Right lobe of liver (tissue), 6 donors: ENCODE data around the gene LRRTM4. TPM values are rescaled to one million over a fixed set of nuclear protein-coding genes. Genes with fewer than 3 reads are reported as not detected.
A peak's percentile ranks its signal among the peaks of the same experiment; 100 is the strongest.

Experiments
- ATAC-seq, 4 donors: fragments of 200-7000 bp; cut with Tn5 transposase; one replicate each; pipeline ENCODE4 v1.9.1; 2020; ENCODE audit warnings: mild to moderate bottlenecking in 4 of 4, moderate library complexity in 4 of 4
- DNase-seq, 3 donors: peaks; one replicate each; pipeline ENCODE4 v3.0.0-alpha.2; 2020
- H3K27ac ChIP-seq, 3 donors: fragments of 200-600 bp; one replicate each; pipeline ENCODE4 v1.8.0; 2022
- H3K27me3 ChIP-seq, 2 donors: fragments of 200-600 bp; one replicate each; pipeline ENCODE4 v1.8.0; 2022
- H3K36me3 ChIP-seq, 4 donors: fragments of 200-600 bp; sonication (generic) in 1 of 4; one replicate each; pipeline versions ENCODE4 v1.5.1 to v1.8.0; 2017 to 2022; ENCODE audit warnings: control low read depth in 1 of 4
- H3K4me1 ChIP-seq, 4 donors: fragments of 200-600 bp; sonication (generic) in 1 of 4; one replicate each; pipeline versions ENCODE4 v1.5.1 to v1.8.0; 2017 to 2022; ENCODE audit warnings: control low read depth in 1 of 4
- H3K4me3 ChIP-seq, 3 donors: fragments of 200-600 bp; one replicate each; pipeline ENCODE4 v1.8.0; 2022
- H3K9me3 ChIP-seq, 4 donors: fragments of 200-600 bp; sonication (generic) in 1 of 4; one replicate each; pipeline versions ENCODE4 v1.5.1 to v1.8.0; 2017 to 2022; ENCODE audit warnings: control low read depth in 1 of 4
- POLR2A ChIP-seq: fragments of 450-650 bp; IDR thresholded peaks from one replicate; pipeline ENCODE4 v1.6.1; 2017; ENCODE audit warnings: antibody characterized with exemption, mild to moderate bottlenecking
- WGBS: methylation state at CpG from one replicate; pipeline ENCODE4 v1.1.6; 2018; ENCODE audit warnings: low coverage, low lambda C conversion rate; ENCODE audit not compliant: insufficient coverage; ENCODE audit errors: missing lambda C conversion rate; 5-methylcytosine and 5-hydroxymethylcytosine counted together
- intact Hi-C, 2 donors: fragments of 100-400 bp; cut with DNase I; formaldehyde crosslinking; loops; one replicate each; pipeline versions ENCODE4 v1.11.2 to v1.14.1; 2022
- total RNA-seq, 6 experiments: library from RNA; depleted of rRNA in 2 of 6; stranded (reverse); fragments of >200 nt in 2 of 6; fragmentation: NEBNext Ultra II Directional in 3 of 6; extraction: Animal tissue kit (Norgen Biotek cat#: 25700) in 3 of 6; gene quantifications; one replicate each; pipeline versions ENCODE4 v1.1.0 to v1.2.4, GENCODE V29; 2016 to 2023
- TF ChIP-seq, protein P1 (sequence below), 4 donors: fragments of 200-600 bp in 3 of 4; fragments of 450-650 bp in 1 of 4; IDR thresholded peaks; one replicate each; pipeline versions ENCODE4 v1.5.1 to v1.8.0; 2016 to 2022; ENCODE audit warnings: antibody characterized with exemption in 4 of 4, mild to moderate bottlenecking in 2 of 4
- donor health status: DM: no; HTN: yes; CAD: no.
- donor health status: DM: no; HTN: no; CAD: no.
- donor health status: DM: no; HTN: no; CAD: no.
- donor health status: DM: no; HTN: yes; CAD: no.
- donor health status: DM: no; HTN: yes; CAD: no.

LRRTM4 gene
- total RNA-seq, 6 experiments from 2014 or later: 0.09 to 0.10 (median 0.09) TPM; not detected in 3

DNA sequence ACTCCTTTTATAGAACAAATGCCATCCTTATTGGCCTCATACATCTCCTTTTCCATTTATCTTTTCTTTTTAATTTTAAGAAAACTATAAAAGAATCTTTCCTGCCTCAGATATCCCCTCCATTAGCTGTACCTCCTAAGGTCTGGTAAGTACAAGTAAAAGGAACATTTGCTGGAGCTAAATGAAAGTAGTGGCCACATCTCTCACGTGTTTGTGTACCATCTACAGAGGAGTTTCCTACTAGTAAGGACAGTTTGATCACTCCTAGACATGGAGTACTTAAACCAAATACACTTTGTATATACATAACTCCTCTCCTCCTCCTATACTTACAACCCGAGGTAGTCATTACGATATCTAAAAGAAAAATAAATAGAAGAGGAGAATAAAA, 504.8 kb downstream of the LRRTM4 start:
- Histone ChIP-seq H3K27me3 (no peaks in the 10 kb centered on the region), H3K4me1 (peaks cover 0 to 12% (median 3%) of the 10 kb centered on the region in 4 donors), H3K9me3 (no peaks in the 10 kb centered on the region), H3K27ac (no peak overlapping the region), H3K36me3 (no peaks in the 10 kb centered on the region), H3K4me3 (no peak overlapping the region)
- WGBS: 35% methylated on average over 3 of the region's 3 CpGs
- ATAC-seq (peak in 1 of 4 donors; percentile 33), DNase-seq (no peak)
- TF ChIP-seq POLR2A: no peak
- TF ChIP-seq, protein P1, sequence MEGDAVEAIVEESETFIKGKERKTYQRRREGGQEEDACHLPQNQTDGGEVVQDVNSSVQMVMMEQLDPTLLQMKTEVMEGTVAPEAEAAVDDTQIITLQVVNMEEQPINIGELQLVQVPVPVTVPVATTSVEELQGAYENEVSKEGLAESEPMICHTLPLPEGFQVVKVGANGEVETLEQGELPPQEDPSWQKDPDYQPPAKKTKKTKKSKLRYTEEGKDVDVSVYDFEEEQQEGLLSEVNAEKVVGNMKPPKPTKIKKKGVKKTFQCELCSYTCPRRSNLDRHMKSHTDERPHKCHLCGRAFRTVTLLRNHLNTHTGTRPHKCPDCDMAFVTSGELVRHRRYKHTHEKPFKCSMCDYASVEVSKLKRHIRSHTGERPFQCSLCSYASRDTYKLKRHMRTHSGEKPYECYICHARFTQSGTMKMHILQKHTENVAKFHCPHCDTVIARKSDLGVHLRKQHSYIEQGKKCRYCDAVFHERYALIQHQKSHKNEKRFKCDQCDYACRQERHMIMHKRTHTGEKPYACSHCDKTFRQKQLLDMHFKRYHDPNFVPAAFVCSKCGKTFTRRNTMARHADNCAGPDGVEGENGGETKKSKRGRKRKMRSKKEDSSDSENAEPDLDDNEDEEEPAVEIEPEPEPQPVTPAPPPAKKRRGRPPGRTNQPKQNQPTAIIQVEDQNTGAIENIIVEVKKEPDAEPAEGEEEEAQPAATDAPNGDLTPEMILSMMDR (IDR thresholded peaks at IDR 0.05): no peak
- intact Hi-C loops: no loop called here

DNA sequence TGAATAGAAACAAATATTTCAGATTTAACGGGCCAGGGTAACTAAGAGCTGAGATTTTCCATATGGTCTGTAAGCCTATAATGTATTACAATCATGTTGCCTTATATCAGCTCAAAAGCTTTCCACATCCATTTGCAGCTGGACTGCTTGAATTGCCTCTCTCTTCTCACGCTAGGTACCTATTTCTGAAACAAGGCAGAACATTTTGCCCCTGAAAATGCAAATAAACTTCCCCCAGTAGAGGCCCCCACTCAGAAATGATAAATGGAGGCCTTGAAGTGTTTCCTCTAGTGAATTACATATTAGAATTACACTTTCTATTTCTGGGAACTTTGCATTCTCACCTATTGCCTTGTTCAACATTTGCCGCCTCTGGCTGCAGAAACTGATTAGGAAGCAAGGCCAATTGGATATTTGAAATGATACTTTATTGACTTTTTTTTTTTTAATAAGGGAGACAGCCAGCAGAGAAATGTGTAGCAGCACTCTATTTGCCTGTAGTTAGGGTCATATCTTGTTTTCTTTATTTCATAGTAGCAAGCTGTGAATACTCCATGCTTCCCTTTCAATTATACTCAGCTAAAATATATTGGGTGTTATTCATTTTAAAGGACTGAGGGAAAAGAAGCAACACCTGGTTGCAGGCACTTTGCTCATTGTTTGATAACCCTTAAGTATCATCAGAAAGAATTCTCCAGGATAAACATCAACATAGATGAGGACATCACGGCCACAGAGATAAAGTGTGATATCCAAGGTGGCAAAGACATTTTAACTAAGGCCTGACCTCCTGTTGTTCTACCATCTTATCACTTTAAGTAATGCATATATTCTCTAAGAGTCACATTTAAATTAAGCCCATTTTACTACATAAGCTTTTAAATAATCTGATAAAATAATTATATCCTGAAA, 505.5 kb downstream of the LRRTM4 start:
- TF ChIP-seq POLR2A: no peak
- TF ChIP-seq, protein P1 (IDR thresholded peaks at IDR 0.05): no peak
- DNase-seq (no peak), ATAC-seq (no peak)
- no peak overlapping the region for H3K4me3 ChIP-seq
- 65% methylated on average over 4 of the region's 4 CpGs for whole genome bisulfite sequencing
- H3K4me1 ChIP-seq: peaks cover 0 to 12% (median 3%) of the 10 kb centered on the region in 4 donors
- no peaks in the 10 kb centered on the region for H3K36me3 ChIP-seq
- no peaks in the 10 kb centered on the region for H3K9me3 ChIP-seq
- no peaks in the 10 kb centered on the region for H3K27me3 ChIP-seq
- intact Hi-C loops: no loop called here
- H3K27ac ChIP-seq: no peak overlapping the region

DNA sequence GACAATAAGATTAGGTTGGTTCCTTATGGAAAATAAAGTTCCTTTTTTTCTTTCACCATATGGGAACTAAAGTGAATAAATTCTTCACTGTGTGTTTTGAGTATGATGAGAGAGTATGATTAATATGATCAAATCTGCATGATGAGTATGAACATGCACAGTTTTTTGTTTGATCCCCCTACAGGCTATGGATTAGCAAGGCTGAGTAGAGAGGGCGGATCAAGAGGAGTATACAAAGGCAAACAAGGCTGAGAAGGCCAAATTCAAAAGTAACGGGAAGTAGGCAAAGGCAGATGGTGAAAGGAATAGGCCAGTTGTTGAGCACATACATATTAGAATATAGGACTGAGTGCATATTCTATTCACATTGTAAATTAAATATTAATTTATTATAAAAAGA, 508.2 kb downstream of the LRRTM4 start:
- no peak overlapping the region for H3K4me3 ChIP-seq
- no peak for TF ChIP-seq POLR2A
- TF ChIP-seq, protein P1 (IDR thresholded peaks at IDR 0.05): no peak
- peak overlapping the region in 1 of 3 donors; percentile 13 for H3K27ac ChIP-seq
- 82% methylated on average over 2 of the region's 2 CpGs for WGBS
- H3K9me3 ChIP-seq: no peaks in the 10 kb centered on the region
- no peak for DNase-seq
- H3K4me1 ChIP-seq: peaks cover 0 to 12% (median 3%) of the 10 kb centered on the region in 4 donors
- peak in 1 of 4 donors; percentile 13 for ATAC-seq
- no peaks in the 10 kb centered on the region for H3K36me3 ChIP-seq
- intact Hi-C loops: no loop called here
- H3K27me3 ChIP-seq: no peaks in the 10 kb centered on the region

DNA sequence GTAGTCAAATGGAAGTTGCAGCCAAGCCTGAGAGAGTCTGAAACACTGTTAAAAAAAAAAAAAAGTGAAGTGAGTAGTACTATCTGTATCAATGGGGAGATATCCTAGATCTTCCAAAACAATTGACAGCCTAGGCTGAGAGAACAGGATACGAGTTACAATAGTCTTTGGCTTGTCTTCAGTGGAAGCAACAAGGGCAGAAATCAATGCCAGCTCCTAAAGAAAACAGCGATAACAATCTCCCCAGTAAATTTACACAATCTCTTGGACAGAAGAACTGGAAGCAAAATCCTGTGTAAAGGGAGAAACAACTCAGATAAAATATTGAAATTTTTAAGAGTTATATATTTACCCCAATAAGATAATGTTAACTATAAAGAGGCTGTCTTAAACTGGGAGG, 508.7 kb downstream of the LRRTM4 start:
- H3K36me3 ChIP-seq: no peaks in the 10 kb centered on the region
- no peak for TF ChIP-seq POLR2A
- TF ChIP-seq, protein P1 (IDR thresholded peaks at IDR 0.05): no peak
- H3K4me3 ChIP-seq: no peak overlapping the region
- ATAC-seq: peak; percentile 90 to 94 (median 90)
- intact Hi-C loops: no loop called here
- H3K9me3 ChIP-seq: no peaks in the 10 kb centered on the region
- WGBS: 13% methylated on average over 2 of the region's 2 CpGs
- no peaks in the 10 kb centered on the region for H3K27me3 ChIP-seq
- peaks cover 0 to 12% (median 3%) of the 10 kb centered on the region in 4 donors for H3K4me1 ChIP-seq
- H3K27ac ChIP-seq: peak overlapping the region in 1 of 3 donors; percentile 29
- DNase-seq: no peak
